Measurements from ENCODE around the gene PER2. TPM values are rescaled to one million over a fixed set of nuclear protein-coding genes. Genes with fewer than 3 reads are reported as not detected.
"Not testable (repeated sequence)": the region's sequence is repeated elsewhere in the genome, so short reads cannot be mapped to it uniquely, and the experiment has no call there.

The PER2 gene
- total RNA-seq, 1 experiment from 2014 or later: 5.8 TPM

- Histone ChIP-seq H3K27me3 (replicated peaks) (no peaks in the 10 kb centered on the region), H3K27ac (no peak overlapping the region), H3K4me3 (no peak overlapping the region), H3K36me3 (peaks cover 51% of the 10 kb centered on the region), H3K4me1 (replicated peaks) (no peaks in the 10 kb centered on the region), H3K9me3 (replicated peaks) (no peaks in the 10 kb centered on the region)
- DNase-seq (ENCODE audit: low read depth in 1 of 2, low spot score in 2 of 2): no peak
Observed at GRCh38 chr2:238274152-238274865, 14.1 kb downstream of the PER2 start.

GRCh38 chr2:238273433-238273832, 15.0 kb downstream of the PER2 start:
- not testable (repeated sequence) for H3K9me3 ChIP-seq (replicated peaks); H3K27ac ChIP-seq; H3K4me3 ChIP-seq; H3K27me3 ChIP-seq (replicated peaks); DNase-seq (ENCODE audit: low read depth in 1 of 2, low spot score in 2 of 2); H3K4me1 ChIP-seq (replicated peaks)
- peaks cover 56% of the 10 kb centered on the region for H3K36me3 ChIP-seq

GRCh38 chr2:238272156-238272555, 16.3 kb downstream of the PER2 start:
- Histone ChIP-seq H3K4me1 (replicated peaks) (no peaks in the 10 kb centered on the region), H3K9me3 (replicated peaks) (no peaks in the 10 kb centered on the region), H3K36me3 (peaks cover 66% of the 10 kb centered on the region), H3K27me3 (replicated peaks) (no peaks in the 10 kb centered on the region), H3K4me3 (no peak overlapping the region), H3K27ac (no peak overlapping the region)
- no peak for DNase-seq (ENCODE audit: low read depth in 1 of 2, low spot score in 2 of 2)

GRCh38 chr2:238271686-238272085, 16.7 kb downstream of the PER2 start:
- not testable (repeated sequence) for DNase-seq (ENCODE audit: low read depth in 1 of 2, low spot score in 2 of 2)

GRCh38 chr2:238271061-238271554, 17.3 kb downstream of the PER2 start:
- H3K36me3 ChIP-seq: peaks cover 57% of the 10 kb centered on the region
- no peaks in the 10 kb centered on the region for H3K4me1 ChIP-seq (replicated peaks)
- H3K4me3 ChIP-seq: no peak overlapping the region
- H3K27me3 ChIP-seq (replicated peaks): no peaks in the 10 kb centered on the region
- no peak for DNase-seq (ENCODE audit: low read depth in 1 of 2, low spot score in 2 of 2)
- no peak overlapping the region for H3K27ac ChIP-seq
- H3K9me3 ChIP-seq (replicated peaks): no peaks in the 10 kb centered on the region

More at GRCh38 chr2:238271686-238272085, 16.7 kb downstream of the PER2 start:
- H3K9me3 ChIP-seq (replicated peaks); H3K27me3 ChIP-seq (replicated peaks); H3K4me3 ChIP-seq; H3K27ac ChIP-seq; H3K4me1 ChIP-seq (replicated peaks): not testable (repeated sequence)
- peaks cover 63% of the 10 kb centered on the region for H3K36me3 ChIP-seq

- no peaks in the 10 kb centered on the region for H3K9me3 ChIP-seq (replicated peaks)
- DNase-seq (ENCODE audit: low read depth in 1 of 2, low spot score in 2 of 2): no peak
- H3K4me1 ChIP-seq (replicated peaks): no peaks in the 10 kb centered on the region
Observed at GRCh38 chr2:238270606-238271005, 17.8 kb downstream of the PER2 start.

GRCh38 chr2:238269741-238270140, 18.7 kb downstream of the PER2 start:
- no peak for DNase-seq (ENCODE audit: low read depth in 1 of 2, low spot score in 2 of 2)
- Histone ChIP-seq H3K4me1 (replicated peaks) (no peaks in the 10 kb centered on the region), H3K4me3 (no peak overlapping the region), H3K36me3 (peaks cover 53% of the 10 kb centered on the region), H3K9me3 (replicated peaks) (no peaks in the 10 kb centered on the region), H3K27ac (no peak overlapping the region), H3K27me3 (replicated peaks) (no peaks in the 10 kb centered on the region)

More at GRCh38 chr2:238270606-238271005, 17.8 kb downstream of the PER2 start:
- H3K36me3 ChIP-seq: peaks cover 56% of the 10 kb centered on the region
- H3K27me3 ChIP-seq (replicated peaks): no peaks in the 10 kb centered on the region
- H3K4me3 ChIP-seq: no peak overlapping the region
- H3K27ac ChIP-seq: no peak overlapping the region

- H3K27me3 ChIP-seq (replicated peaks): no peaks in the 10 kb centered on the region
- H3K36me3 ChIP-seq: peaks cover 50% of the 10 kb centered on the region
- H3K9me3 ChIP-seq (replicated peaks): no peaks in the 10 kb centered on the region
- H3K4me1 ChIP-seq (replicated peaks): no peaks in the 10 kb centered on the region
- DNase-seq (ENCODE audit: low read depth in 1 of 2, low spot score in 2 of 2): no peak
- H3K27ac ChIP-seq: no peak overlapping the region
- H3K4me3 ChIP-seq: no peak overlapping the region
Observed at GRCh38 chr2:238267884-238268680, 20.3 kb downstream of the PER2 start.

GRCh38 chr2:238267341-238267710, 21.1 kb downstream of the PER2 start:
- Histone ChIP-seq H3K27ac (no peak overlapping the region), H3K9me3 (replicated peaks) (no peaks in the 10 kb centered on the region), H3K4me3 (no peak overlapping the region), H3K36me3 (peaks cover 49% of the 10 kb centered on the region), H3K4me1 (replicated peaks) (no peaks in the 10 kb centered on the region), H3K27me3 (replicated peaks) (no peaks in the 10 kb centered on the region)
- DNase-seq (ENCODE audit: low read depth in 1 of 2, low spot score in 2 of 2): no peak

- Histone ChIP-seq H3K4me1 (replicated peaks) (no peaks in the 10 kb centered on the region), H3K9me3 (replicated peaks) (no peaks in the 10 kb centered on the region), H3K4me3 (no peak overlapping the region), H3K36me3 (peaks cover 57% of the 10 kb centered on the region), H3K27me3 (replicated peaks) (no peaks in the 10 kb centered on the region), H3K27ac (no peak overlapping the region)
- DNase-seq (ENCODE audit: low read depth in 1 of 2, low spot score in 2 of 2): no peak
Observed at GRCh38 chr2:238265605-238266004, 22.8 kb downstream of the PER2 start.

- Histone ChIP-seq H3K36me3 (peaks cover 60% of the 10 kb centered on the region), H3K9me3 (replicated peaks) (no peaks in the 10 kb centered on the region), H3K4me1 (replicated peaks) (no peaks in the 10 kb centered on the region), H3K27me3 (replicated peaks) (no peaks in the 10 kb centered on the region), H3K4me3 (no peak overlapping the region), H3K27ac (no peak overlapping the region)
- no peak for DNase-seq (ENCODE audit: low read depth in 1 of 2, low spot score in 2 of 2)
Observed at GRCh38 chr2:238264072-238264460, 24.3 kb downstream of the PER2 start.

- no peaks in the 10 kb centered on the region for H3K4me1 ChIP-seq (replicated peaks)
- no peaks in the 10 kb centered on the region for H3K9me3 ChIP-seq (replicated peaks)
- H3K27ac ChIP-seq: no peak overlapping the region
- H3K4me3 ChIP-seq: no peak overlapping the region
- peaks cover 57% of the 10 kb centered on the region for H3K36me3 ChIP-seq
- DNase-seq (ENCODE audit: low read depth in 1 of 2, low spot score in 2 of 2): peak; percentile 71 to 87
- no peaks in the 10 kb centered on the region for H3K27me3 ChIP-seq (replicated peaks)
Observed at GRCh38 chr2:238263204-238264071, 25.0 kb downstream of the PER2 start.

- no peaks in the 10 kb centered on the region for H3K27me3 ChIP-seq (replicated peaks)
- peaks cover 58% of the 10 kb centered on the region for H3K36me3 ChIP-seq
- no peak for DNase-seq (ENCODE audit: low read depth in 1 of 2, low spot score in 2 of 2)
- H3K4me1 ChIP-seq (replicated peaks): no peaks in the 10 kb centered on the region
- H3K4me3 ChIP-seq: no peak overlapping the region
- no peak overlapping the region for H3K27ac ChIP-seq
- no peaks in the 10 kb centered on the region for H3K9me3 ChIP-seq (replicated peaks)
Observed at GRCh38 chr2:238262496-238263122, 25.8 kb downstream of the PER2 start.
